ENCODE measurements around the gene IGLL1. TPM values are rescaled to one million over a fixed set of nuclear protein-coding genes. Genes with fewer than 3 reads are reported as not detected.
"Not testable (repeated sequence)": the region's sequence is repeated elsewhere in the genome, so short reads cannot be mapped to it uniquely, and the experiment has no call there.

Gene IGLL1
- total RNA-seq, 2 experiments from 2014 or later = not detected

DNA sequence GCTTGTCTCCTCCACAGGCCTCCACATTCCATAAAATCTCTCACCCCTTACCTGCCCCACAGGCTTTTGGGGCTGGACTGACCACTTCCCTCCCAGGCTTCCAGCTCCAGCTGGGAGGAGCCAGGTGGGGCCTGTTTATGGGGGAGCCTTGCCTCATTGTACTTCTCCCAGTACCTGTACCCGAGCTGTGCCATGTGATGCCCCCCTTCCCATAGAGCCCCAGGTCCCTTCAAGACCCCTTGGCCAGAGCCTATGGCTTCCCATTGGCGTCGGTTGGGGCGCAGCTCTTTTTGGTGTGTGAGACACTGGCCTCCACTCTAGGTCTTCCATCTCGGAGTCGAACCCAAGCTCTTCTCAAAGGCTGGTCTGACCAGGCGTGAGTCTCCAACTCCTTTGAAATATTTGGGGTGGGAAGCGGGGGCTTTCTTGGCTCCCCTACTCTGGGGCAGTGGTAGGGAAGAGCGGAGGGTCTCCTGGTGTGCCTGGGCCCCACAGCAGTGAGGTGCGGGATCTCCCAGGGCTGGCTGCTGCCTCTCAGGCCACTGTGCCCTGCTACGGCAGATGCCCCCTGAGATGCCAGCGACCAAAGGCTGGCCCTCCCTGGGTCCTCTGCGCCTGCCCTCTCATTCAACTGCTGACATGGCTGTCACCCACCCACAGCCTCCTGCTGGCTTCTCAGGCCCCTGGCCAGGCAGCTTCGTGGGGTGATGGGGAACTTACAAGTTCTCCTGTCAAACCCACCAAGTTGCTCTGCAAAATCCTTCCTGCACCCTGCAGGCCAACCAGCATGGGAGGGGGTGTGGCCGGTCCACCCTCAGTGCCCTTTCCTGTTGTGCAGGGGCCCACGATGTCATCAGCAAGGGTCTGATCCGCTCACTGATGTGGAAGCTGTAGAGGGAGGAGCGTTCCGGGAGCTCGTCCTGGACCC is 26.4 kb upstream of the IGLL1 start:
- POLR2A ChIA-PET = interaction anchor here (0.6 kb wide), 1 partner anchor 38 kb away, joined by 4 read pairs; no protein-coding TSS in a partner anchor
- no peaks in the 10 kb centered on the region for H3K36me3 Mint-ChIP-seq (ENCODE audit: low read depth)

DNA sequence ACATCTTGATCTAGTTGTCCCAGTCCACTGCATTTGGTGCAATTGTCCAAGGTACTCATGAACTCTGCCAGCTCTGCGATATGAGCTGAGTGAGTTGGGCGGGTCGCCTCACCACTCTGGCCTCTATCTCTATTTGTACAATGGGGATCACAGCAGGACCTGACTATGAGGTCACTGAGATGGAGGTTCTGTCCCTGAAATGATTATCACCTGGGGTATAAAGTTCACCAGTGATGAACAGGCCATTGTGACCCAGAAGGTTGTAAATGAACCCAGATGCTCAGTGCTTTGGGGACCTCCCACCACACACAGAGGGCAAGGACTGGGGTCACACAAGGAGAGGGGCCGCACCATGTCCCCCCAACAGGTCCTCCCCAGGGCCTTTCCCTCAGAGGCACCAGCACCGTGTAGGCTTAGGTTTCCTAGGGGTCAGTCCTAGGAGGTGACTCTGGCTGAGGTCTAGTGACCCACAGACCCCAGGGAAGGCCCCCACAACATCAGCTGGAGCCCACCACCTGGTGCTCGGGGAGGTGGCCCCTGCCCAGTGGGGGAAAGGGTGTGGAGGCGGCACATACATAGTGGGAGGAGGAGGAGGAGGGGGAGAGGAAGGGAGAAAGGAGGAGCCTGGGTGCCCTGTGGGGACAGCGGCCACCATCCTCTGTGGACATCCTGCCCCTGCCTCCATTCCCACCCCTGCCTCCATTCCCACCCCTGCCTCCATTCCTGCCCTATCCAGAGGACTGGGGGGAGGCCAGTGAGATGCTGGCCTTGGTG is 25.0 kb upstream of the IGLL1 start:
- POLR2A ChIA-PET = no interaction called here
- H3K36me3 Mint-ChIP-seq (ENCODE audit: low read depth) = no peaks in the 10 kb centered on the region

More for the DNA sequence above, 26.4 kb upstream of the IGLL1 start:
- peaks cover 25% of the 10 kb centered on the region for H3K4me1 Mint-ChIP-seq (ENCODE audit: low read depth)
- H3K27me3 Mint-ChIP-seq (ENCODE audit: low read depth) = peaks cover 2% of the 10 kb centered on the region
- CTCF ChIA-PET = interaction anchor here (0.6 to 0.9 kb wide), 2 partner anchors 13 to 252 kb away, joined by 3 read pairs; no protein-coding TSS in a partner anchor
- H3K9me3 Mint-ChIP-seq (ENCODE audit: insufficient read depth) = no peaks in the 10 kb centered on the region
- H3K27ac Mint-ChIP-seq = no peak overlapping the region
- no peak overlapping the region for H3K4me3 Mint-ChIP-seq
- ATAC-seq (no peak), DNase-seq (no peak)

DNA sequence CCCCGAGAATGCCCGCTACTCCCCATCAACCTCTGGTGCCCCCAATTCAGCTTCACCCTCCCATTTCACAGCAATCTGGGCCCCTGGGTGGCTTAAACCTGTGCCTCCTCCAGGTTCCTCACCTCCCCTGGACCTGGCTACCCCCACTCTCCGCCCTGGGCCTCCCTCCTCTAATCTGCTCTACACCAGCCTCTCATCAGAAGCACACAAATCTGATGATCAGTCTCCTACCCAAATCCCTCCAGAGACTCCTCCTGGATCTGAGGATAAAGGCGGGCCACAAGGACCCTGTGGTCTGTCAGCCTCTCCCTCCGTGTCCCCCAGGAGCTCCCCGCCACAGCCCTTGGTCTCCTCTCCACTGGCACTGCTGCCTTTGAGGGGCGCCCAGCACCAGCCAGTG is 23.2 kb upstream of the IGLL1 start:
- Mint-ChIP-seq H3K36me3 (ENCODE audit: low read depth) (no peaks in the 10 kb centered on the region), H3K27me3 (ENCODE audit: low read depth) (peaks cover 5% of the 10 kb centered on the region), H3K4me3 (no peak overlapping the region), H3K27ac (no peak overlapping the region), H3K9me3 (ENCODE audit: insufficient read depth) (no peaks in the 10 kb centered on the region), H3K4me1 (ENCODE audit: low read depth) (no peaks in the 10 kb centered on the region)
- POLR2A ChIA-PET = no interaction called here
- DNase-seq = no peak
- no peak for ATAC-seq
- CTCF ChIA-PET = no interaction called here

More for the DNA sequence above, 25.0 kb upstream of the IGLL1 start:
- no peak for ATAC-seq
- no peak overlapping the region for H3K4me3 Mint-ChIP-seq
- no peaks in the 10 kb centered on the region for H3K9me3 Mint-ChIP-seq (ENCODE audit: insufficient read depth)
- no peak for DNase-seq
- H3K27ac Mint-ChIP-seq = no peak overlapping the region
- peaks cover 13% of the 10 kb centered on the region for H3K4me1 Mint-ChIP-seq (ENCODE audit: low read depth)
- H3K27me3 Mint-ChIP-seq (ENCODE audit: low read depth) = peaks cover 7% of the 10 kb centered on the region
- CTCF ChIA-PET = interaction anchor here (1.2 kb wide), 1 partner anchor 14 kb away, joined by 3 read pairs; no protein-coding TSS in a partner anchor

DNA sequence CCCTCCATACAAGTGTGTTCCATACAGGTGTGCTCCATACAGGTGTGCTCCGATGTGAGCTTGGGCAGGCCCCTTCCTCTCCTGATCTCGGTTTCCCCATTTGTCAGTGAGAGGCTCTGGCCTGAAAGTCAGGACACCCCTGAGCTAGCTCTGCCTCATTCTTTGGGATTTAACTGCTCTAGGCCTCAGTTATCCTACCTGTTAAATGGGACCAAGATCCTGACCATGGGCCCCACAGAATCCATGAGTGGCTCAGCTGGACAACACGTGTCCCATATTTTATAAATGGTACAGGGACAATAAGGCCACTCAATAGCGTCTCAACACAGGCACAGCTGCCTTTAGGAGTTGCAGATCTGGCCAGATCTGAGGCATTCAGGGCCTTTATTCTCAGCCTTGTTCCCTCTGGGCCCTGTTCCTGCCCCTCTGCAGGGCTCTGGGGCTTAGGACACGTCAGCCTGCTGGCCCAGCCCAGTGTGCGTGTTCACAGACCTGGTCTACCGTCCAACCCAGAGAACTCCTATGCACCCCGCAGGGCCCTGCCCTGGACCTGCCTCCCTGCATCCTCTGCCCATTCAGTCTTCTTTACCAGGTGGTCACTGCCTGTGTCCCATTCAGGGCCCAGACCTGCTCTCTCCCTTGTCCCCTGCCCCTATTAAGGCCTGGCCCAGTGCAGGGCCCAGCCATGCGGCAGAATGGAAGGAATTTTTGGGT is 18.9 kb upstream of the IGLL1 start:
- no peak for DNase-seq
- no peaks in the 10 kb centered on the region for H3K36me3 Mint-ChIP-seq (ENCODE audit: low read depth)
- ChIA-PET CTCF (interaction anchor here (1.5 kb wide), 1 partner anchor 8 kb away, joined by 4 read pairs; no protein-coding TSS in a partner anchor), POLR2A (no interaction called here)
- no peak overlapping the region for H3K27ac Mint-ChIP-seq
- ATAC-seq = no peak
- peaks cover 12% of the 10 kb centered on the region for H3K27me3 Mint-ChIP-seq (ENCODE audit: low read depth)
- no peaks in the 10 kb centered on the region for H3K9me3 Mint-ChIP-seq (ENCODE audit: insufficient read depth)
- H3K4me1 Mint-ChIP-seq (ENCODE audit: low read depth) = no peaks in the 10 kb centered on the region
- no peak overlapping the region for H3K4me3 Mint-ChIP-seq

DNA sequence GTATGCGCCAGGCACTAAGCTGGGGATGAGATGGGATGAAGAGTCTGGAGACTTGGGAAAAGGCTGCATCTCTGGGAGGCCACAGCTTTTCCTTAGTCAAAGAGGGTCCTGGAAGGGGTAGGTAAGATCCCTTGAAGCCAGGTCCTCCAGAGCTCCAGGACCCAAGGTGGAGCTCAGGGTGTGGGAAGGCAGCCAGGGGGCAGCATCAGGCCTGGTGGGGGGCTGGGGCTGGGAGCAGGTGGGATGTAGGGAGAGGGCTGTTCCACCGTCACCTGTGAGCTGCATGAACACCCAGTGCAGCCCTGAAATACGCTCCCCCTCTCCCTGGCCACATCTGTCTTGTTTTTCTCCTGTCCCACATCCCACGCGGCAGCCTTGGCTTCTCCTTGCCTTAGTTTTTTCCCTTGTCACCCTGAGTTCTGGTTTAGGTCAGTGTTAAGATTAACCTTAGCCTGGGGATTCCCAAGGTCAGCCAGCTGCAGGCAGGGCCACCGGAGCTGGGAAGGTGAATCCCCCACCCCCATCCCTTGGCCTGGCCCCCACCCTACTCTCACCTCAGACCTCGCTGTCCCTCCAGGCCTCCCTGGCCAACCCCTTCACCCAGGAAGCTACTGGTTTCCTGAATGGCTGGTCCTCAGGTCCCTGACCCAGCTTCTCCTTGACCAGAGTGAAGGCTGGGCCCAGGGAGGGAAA is 17.6 kb upstream of the IGLL1 start:
- H3K27me3 Mint-ChIP-seq (ENCODE audit: low read depth) = peaks cover 13% of the 10 kb centered on the region
- H3K27ac Mint-ChIP-seq; H3K4me1 Mint-ChIP-seq (ENCODE audit: low read depth); POLR2A ChIA-PET; CTCF ChIA-PET; H3K4me3 Mint-ChIP-seq; DNase-seq; ATAC-seq; H3K36me3 Mint-ChIP-seq (ENCODE audit: low read depth); H3K9me3 Mint-ChIP-seq (ENCODE audit: insufficient read depth): not testable (repeated sequence)

DNA sequence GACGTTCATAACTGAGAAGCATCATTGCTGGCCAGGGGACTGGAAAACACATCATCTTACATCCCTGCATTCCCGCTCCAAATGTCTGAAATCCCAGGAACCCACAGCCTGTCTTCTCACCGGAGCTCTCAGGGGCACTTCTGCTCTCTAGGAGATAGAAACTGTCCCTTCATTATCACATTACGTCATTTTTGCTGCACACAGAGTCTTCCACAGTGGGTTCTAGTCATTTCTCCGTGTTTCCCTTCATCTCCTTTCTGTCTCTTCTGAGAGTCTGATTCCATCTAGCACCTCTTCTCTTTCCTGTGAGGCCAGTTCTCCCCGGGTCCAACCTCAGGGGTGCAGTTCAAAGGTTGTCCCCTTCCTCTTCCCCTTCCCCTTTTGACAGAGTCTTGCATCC is 15.8 kb upstream of the IGLL1 start:
- H3K36me3 Mint-ChIP-seq (ENCODE audit: low read depth) = not testable (repeated sequence)
- peaks cover 13% of the 10 kb centered on the region for H3K27me3 Mint-ChIP-seq (ENCODE audit: low read depth)

DNA sequence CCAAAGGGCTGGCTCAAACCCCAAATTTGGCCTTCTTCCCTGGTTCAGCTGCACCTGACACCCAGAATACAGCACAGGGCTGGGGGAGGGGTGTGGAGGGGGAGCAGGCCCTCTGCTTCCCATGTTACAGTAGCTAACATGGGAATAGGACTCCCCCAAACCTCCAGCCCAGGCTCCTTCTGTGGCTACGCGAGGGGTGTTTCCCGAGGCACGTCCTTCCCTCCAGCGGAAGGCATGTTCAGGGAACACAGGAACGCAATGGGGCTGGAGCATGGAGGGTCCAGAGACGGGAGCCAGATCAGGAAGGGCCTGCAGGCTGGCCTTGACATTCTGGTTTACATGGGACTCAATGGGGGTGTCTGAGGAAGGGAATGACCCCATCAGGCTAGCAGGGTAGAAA is 11.8 kb upstream of the IGLL1 start:
- H3K4me1 Mint-ChIP-seq (ENCODE audit: low read depth) = peaks cover 9% of the 10 kb centered on the region

More for the DNA sequence above, 15.8 kb upstream of the IGLL1 start:
- DNase-seq; H3K9me3 Mint-ChIP-seq (ENCODE audit: insufficient read depth); POLR2A ChIA-PET; H3K27ac Mint-ChIP-seq; ATAC-seq; H3K4me3 Mint-ChIP-seq; CTCF ChIA-PET; H3K4me1 Mint-ChIP-seq (ENCODE audit: low read depth): not testable (repeated sequence)

DNA sequence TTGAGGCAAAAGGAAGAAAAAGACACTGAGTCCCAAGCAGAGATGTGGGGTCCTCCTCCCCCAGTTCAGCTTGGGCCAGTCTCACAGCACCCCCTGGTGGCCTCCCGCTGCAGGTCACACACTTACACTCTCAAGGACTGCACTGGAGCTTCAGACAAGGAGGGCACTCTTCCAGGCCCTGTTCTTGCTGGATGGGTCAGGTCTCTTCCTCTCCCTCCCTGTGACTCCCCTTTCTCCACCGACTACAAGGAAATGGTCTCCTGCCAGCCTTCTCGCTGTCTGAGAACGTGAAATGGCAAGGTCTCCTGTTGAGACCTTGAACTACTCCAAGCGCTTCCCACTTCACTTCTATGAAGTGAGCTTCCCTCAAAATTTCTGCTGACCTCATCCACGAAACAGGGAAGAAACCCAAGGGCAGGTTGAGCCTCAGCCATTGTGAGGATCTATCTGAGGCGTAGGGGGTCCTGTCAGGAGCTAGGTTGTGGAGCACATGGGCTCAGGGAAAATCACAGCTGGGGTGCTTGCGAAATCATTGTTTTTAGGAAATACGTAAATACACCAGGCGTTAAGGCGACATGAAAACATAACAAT is 11.2 kb upstream of the IGLL1 start:
- Mint-ChIP-seq H3K36me3 (ENCODE audit: low read depth) (no peaks in the 10 kb centered on the region), H3K27me3 (ENCODE audit: low read depth) (peaks cover 15% of the 10 kb centered on the region), H3K27ac (no peak overlapping the region), H3K4me1 (ENCODE audit: low read depth) (peaks cover 9% of the 10 kb centered on the region), H3K4me3 (no peak overlapping the region), H3K9me3 (ENCODE audit: insufficient read depth) (no peaks in the 10 kb centered on the region)
- DNase-seq = peak; percentile 71
- CTCF ChIA-PET = interaction anchor here (0.7 to 2.0 kb wide), 15 partner anchors 9 to 341 kb away, joined by 3 to 10 read pairs (median 4); partner anchors contain the start of gene SLC2A11
- peak; percentile 82 for ATAC-seq
- POLR2A ChIA-PET = no interaction called here

More for the DNA sequence above, 11.8 kb upstream of the IGLL1 start:
- Mint-ChIP-seq H3K4me3 (no peak overlapping the region), H3K9me3 (ENCODE audit: insufficient read depth) (no peaks in the 10 kb centered on the region), H3K27me3 (ENCODE audit: low read depth) (peaks cover 15% of the 10 kb centered on the region), H3K36me3 (ENCODE audit: low read depth) (no peaks in the 10 kb centered on the region), H3K27ac (no peak overlapping the region)
- POLR2A ChIA-PET = no interaction called here
- CTCF ChIA-PET = interaction anchor here (0.7 to 2.0 kb wide), 15 partner anchors 8 to 341 kb away, joined by 3 to 10 read pairs (median 4); partner anchors contain the start of gene SLC2A11
- no peak for ATAC-seq
- DNase-seq = no peak

DNA sequence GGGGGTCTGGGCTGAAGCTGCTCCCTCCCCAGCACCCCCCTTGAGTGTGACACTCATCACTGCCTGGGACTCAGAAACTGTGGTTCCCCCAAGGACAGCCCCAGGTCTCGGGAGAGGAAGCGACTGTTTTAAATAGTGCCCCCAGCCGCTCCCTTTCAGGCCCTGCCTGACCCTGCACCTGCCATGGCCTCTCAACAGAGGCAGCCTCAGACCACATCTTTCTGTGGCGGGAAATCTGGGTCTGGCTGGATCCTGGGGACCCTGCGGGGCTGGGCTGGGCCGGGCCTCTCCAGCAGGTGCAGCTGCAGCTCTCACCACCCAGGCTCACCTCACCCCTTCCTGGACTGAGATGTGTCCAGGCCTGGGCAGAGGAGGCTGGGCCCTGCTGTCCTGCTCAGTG is 3.7 kb upstream of the IGLL1 start:
- no peak for ATAC-seq
- POLR2A ChIA-PET = no interaction called here

DNA sequence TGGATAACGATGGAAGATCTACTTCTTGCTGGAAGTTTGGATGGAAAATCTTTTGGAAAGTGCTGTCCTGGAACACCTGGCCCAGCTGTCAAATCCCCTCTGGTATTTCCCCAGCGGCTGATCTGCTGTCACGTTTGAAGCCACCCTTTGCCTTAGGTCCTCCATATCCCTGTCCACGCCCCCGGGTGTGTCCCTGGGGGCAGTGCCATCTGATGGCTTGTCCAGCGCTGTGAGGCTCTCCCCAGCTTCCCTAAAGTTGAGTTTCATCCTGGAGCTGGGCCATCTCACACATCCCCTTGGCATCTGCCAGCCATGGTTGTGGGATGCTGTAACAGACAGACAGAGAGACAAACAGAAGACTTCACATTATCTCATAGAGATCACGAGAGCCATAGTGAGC is 3.1 kb upstream of the IGLL1 start:
- ATAC-seq (no peak), DNase-seq (no peak)
- Mint-ChIP-seq H3K4me1 (ENCODE audit: low read depth) (peaks cover 13% of the 10 kb centered on the region), H3K36me3 (ENCODE audit: low read depth) (no peaks in the 10 kb centered on the region), H3K4me3 (no peak overlapping the region), H3K9me3 (ENCODE audit: insufficient read depth) (no peaks in the 10 kb centered on the region), H3K27ac (no peak overlapping the region), H3K27me3 (ENCODE audit: low read depth) (peaks cover 18% of the 10 kb centered on the region)
- ChIA-PET POLR2A (no interaction called here), CTCF (interaction anchor here (0.8 to 0.9 kb wide), 2 partner anchors 8 to 721 kb away, joined by 3 read pairs; no protein-coding TSS in a partner anchor)

More for the DNA sequence above, 3.7 kb upstream of the IGLL1 start:
- no peaks in the 10 kb centered on the region for H3K36me3 Mint-ChIP-seq (ENCODE audit: low read depth)
- no peak overlapping the region for H3K27ac Mint-ChIP-seq
- DNase-seq = no peak
- peaks cover 14% of the 10 kb centered on the region for H3K27me3 Mint-ChIP-seq (ENCODE audit: low read depth)
- H3K4me1 Mint-ChIP-seq (ENCODE audit: low read depth) = peaks cover 19% of the 10 kb centered on the region
- H3K9me3 Mint-ChIP-seq (ENCODE audit: insufficient read depth) = no peaks in the 10 kb centered on the region
- H3K4me3 Mint-ChIP-seq = no peak overlapping the region
- CTCF ChIA-PET = no interaction called here

DNA sequence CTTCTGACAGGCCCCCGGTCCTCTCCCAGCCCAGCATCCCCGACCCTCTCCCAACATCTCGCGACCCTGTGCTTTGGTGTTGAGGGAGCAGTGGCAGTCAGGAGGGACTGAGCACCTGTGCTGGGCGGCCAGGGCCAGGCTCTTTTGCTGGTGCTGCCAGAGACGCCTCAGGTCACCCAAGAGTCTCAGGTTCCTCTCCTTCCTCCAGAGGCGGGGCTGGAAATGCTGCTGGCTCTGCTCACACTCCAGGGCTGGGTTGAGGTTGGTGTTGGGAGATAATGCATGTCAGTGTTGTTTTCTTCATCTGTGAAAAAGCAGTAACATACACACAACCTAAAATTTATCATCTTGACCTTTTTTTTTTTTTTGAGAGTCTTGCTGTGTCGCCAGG is 1.2 kb upstream of the IGLL1 start:
- peak overlapping the region; percentile 11 for H3K27ac Mint-ChIP-seq
- H3K4me1 Mint-ChIP-seq (ENCODE audit: low read depth) = peaks cover 19% of the 10 kb centered on the region
- DNase-seq (no peak), ATAC-seq (no peak)
- no peaks in the 10 kb centered on the region for H3K9me3 Mint-ChIP-seq (ENCODE audit: insufficient read depth)
- no peaks in the 10 kb centered on the region for H3K36me3 Mint-ChIP-seq (ENCODE audit: low read depth)
- CTCF ChIA-PET = no interaction called here
- no peak overlapping the region for H3K4me3 Mint-ChIP-seq
- peaks cover 29% of the 10 kb centered on the region for H3K27me3 Mint-ChIP-seq (ENCODE audit: low read depth)
- POLR2A ChIA-PET = no interaction called here
